ENCODE results near the gene SHROOM1. TPM values are rescaled to one million over a fixed set of nuclear protein-coding genes. Genes with fewer than 3 reads are reported as not detected.

SHROOM1 gene
- total and polyA plus RNA-seq, 2 of the 8 experiments (the other 6 are each of a cell fraction or from before 2014, with no cell fraction given): 3.9 to 5.2 TPM

DNA sequence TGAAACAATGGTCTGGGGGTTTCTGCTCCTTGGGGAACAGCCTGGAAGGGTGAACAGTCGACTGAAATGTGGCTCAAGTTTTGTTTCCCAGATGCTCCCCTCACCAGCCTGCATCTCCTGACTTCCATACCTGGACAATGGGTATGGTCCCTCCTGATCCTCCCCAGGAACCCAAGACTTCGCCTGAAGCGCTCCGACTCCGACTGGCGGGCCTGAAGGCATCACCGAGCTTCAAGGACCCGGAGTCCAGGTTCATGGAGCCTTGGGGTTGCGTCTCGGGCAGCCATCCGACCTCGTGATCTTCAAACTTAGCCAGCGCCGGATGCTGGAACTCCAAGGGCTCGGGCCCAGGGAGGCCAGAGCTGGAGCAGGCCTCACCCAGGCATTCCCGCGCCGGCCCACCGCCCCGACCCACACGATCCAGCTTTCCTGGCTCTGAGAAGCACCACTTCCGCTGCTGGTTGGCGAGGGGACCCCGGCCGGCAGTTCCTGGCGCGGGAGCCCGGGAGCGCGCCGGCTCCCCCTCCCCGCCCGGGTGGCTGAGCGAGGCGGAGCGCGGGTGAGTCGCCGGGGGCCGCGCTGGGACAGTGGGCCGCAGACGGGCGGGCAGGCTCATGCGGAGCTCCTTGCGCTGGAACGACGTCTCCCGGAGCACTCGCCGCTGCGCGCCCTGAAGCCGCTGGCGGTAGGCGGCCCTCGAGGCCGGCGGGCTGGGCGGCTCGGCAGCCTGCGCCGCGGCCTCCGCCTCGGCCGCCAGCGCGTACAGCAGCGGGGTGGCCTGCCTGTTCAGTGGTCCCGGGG is 5.2 kb downstream of the SHROOM1 start:
- H3K23me2 ChIP-seq (ENCODE audit: low read depth, low read length): peaks cover 12% of the 10 kb centered on the region; the same call in 1 of the 2 replicates
- H4K91ac ChIP-seq (replicated peaks; ENCODE audit: insufficient read length, low read length): peak overlapping the region; percentile 25
- H3K27me3 ChIP-seq (replicated peaks in 1 of 4; ENCODE audit: control insufficient read depth in 3 of 4, extremely low read depth in 1 of 4, insufficient read depth in 3 of 4, low read length in 3 of 4): peaks cover 29 to 74% (median 61%) of the 10 kb centered on the region in 4 experiments
- H3K9ac ChIP-seq (replicated peaks in 1 of 4; ENCODE audit: extremely low read depth in 1 of 4, low read depth in 3 of 4, low read length in 3 of 4): peak overlapping the region in 3 of 4 experiments; percentile 13 to 53 (median 33); a peak in 5 of 7 replicates
- H3K79me2 ChIP-seq (ENCODE audit: control insufficient read depth in 1 of 2, insufficient read depth in 2 of 2, low read length in 2 of 2): no peaks in the 10 kb centered on the region
- H3K23ac ChIP-seq (ENCODE audit: insufficient read length): no peak overlapping the region
- no peaks in the 10 kb centered on the region for H3K9me3 ChIP-seq (ENCODE audit: insufficient read depth in 2 of 2, low read depth in 1 of 2, low read length in 1 of 2)
- peaks cover 0 to 23% (median 19%) of the 10 kb centered on the region in 4 experiments; a peak in 6 of 7 replicates for H3K4me1 ChIP-seq (replicated peaks in 1 of 4; ENCODE audit: control insufficient read depth in 3 of 4, insufficient read depth in 4 of 4, low read length in 3 of 4)
- H3K4me2 ChIP-seq (ENCODE audit: insufficient read depth in 1 of 2, low read depth in 2 of 2, low read length in 2 of 2): peak overlapping the region; percentile 74
- no peak overlapping the region for H2BK5ac ChIP-seq (ENCODE audit: low read depth, low read length)
- H3K18ac ChIP-seq (ENCODE audit: extremely low read depth, low read length): peak overlapping the region; percentile 28; the same call in 1 of the 2 replicates
- peak overlapping the region; percentile 30 to 60 (median 40) for H3K4me3 ChIP-seq (ENCODE audit: extremely low read depth in 1 of 4, insufficient read depth in 2 of 4, low read depth in 3 of 4, low read length in 4 of 4)
- H3K4ac ChIP-seq (replicated peaks; ENCODE audit: insufficient read length, low read depth, low read length): peak overlapping the region; percentile 36
- ChIA-PET CTCF (ENCODE audit: partially characterized antibody) (interaction anchor here (0.8 to 25.6 kb wide), 11 partner anchors 10 to 645 kb away, joined by 3 to 465 read pairs (median 4); partner anchors contain the start of genes CCNI2, GDF9, HSPA4 and LEAP2), POLR2A (ENCODE audit: partially characterized antibody) (interaction anchor here (0.7 to 5.7 kb wide), 11 partner anchors 11 to 226 kb away, joined by 3 to 32 read pairs (median 5); partner anchors contain the start of genes AFF4, GDF9, HSPA4 and KIF3A)
- peak overlapping the region; percentile 35; the same call in 1 of the 2 replicates for H2AFZ ChIP-seq (ENCODE audit: low read length)
- H2BK20ac ChIP-seq (ENCODE audit: low read length): 0 out of 2 replicates have a peak overlapping the region, but pooled peaks have one; percentile 48
- H2BK120ac ChIP-seq (replicated peaks; ENCODE audit: low read depth, low read length): peak overlapping the region; percentile 33
- no peak overlapping the region for H4K5ac ChIP-seq (ENCODE audit: insufficient read length, low read depth, low read length)
- H2AK5ac ChIP-seq (ENCODE audit: low read depth, low read length): no peak overlapping the region
- no peaks in the 10 kb centered on the region for H3K36me3 ChIP-seq (ENCODE audit: control insufficient read depth in 2 of 4, insufficient read depth in 4 of 4, low read length in 3 of 4)
- H4K8ac ChIP-seq (ENCODE audit: extremely low read depth, insufficient read depth, low read length): peak overlapping the region; percentile 53; the same call in 1 of the 2 replicates
- H3K14ac ChIP-seq (ENCODE audit: insufficient read length): no peak overlapping the region
- no peaks in the 10 kb centered on the region for H4K20me1 ChIP-seq (replicated peaks in 1 of 2; ENCODE audit: control insufficient read depth in 1 of 2, insufficient read depth in 2 of 2, low read length in 2 of 2)
- 0 out of 2 replicates have a peak overlapping the region, but pooled peaks have one; percentile 52 for H2BK12ac ChIP-seq (ENCODE audit: low read depth, low read length)
- no peaks in the 10 kb centered on the region for H3K79me1 ChIP-seq (ENCODE audit: low read depth, low read length)
- DNase-seq (ENCODE audit: low read depth in 1 of 2, low spot score in 2 of 2) (peak in 1 of 2 experiments; percentile 80), FAIRE-seq (no peak)
- H2BK15ac ChIP-seq (ENCODE audit: low read length): peak overlapping the region; percentile 13; the same call in 1 of the 2 replicates
- WGBS, 2 experiments (ENCODE audit: extremely low coverage in 1 of 2, insufficient coverage in 1 of 2, insufficient read length in 1 of 2, insufficient replicate concordance in 2 of 2, low coverage in 1 of 2, low lambda C conversion rate in 2 of 2, missing lambda C conversion rate in 1 of 2): 15% methylated on average over 69 of the region's 71 CpGs; no CpG with 5 or more reads in 1 of the 2 experiments
- no peak overlapping the region for H3K27ac ChIP-seq (ENCODE audit: low read depth, low read length)
- no peak overlapping the region for H3K56ac ChIP-seq (replicated peaks; ENCODE audit: insufficient read length, low read depth, low read length)
- TF ChIP-seq POU5F1 (IDR thresholded peaks at IDR 0.05; ENCODE audit: low read depth, low read length) (no peak), RXRA (IDR thresholded peaks at IDR 0.05; ENCODE audit: insufficient read depth, low read depth, low read length) (no peak), CHD1 (IDR thresholded peaks at IDR 0.05; ENCODE audit: low read depth, low read length) (no peak), SIN3A (conservative IDR thresholded peaks at IDR 0.05 in 1 of 2, IDR thresholded peaks at IDR 0.05 in 1 of 2; ENCODE audit: low read depth in 1 of 2, low read length in 2 of 2) (no peak), POLR2A (IDR thresholded peaks at IDR 0.05; ENCODE audit: control extremely low read depth in 1 of 2, low read depth in 2 of 2, low read length in 2 of 2) (peak in 1 of 2 experiments; percentile 36; a peak in 1 of 3 replicates), CREB1 (IDR thresholded peaks at IDR 0.05) (no peak), RBBP5 (IDR thresholded peaks at IDR 0.05; ENCODE audit: borderline replicate concordance, low read depth, low read length) (peak; percentile 94), HDAC2 (IDR thresholded peaks at IDR 0.05; ENCODE audit: borderline replicate concordance in 1 of 2, low read depth in 2 of 2, low read length in 2 of 2) (no peak), KDM4A (IDR thresholded peaks at IDR 0.05; ENCODE audit: low read depth, low read length, severe bottlenecking) (peak; percentile 91), TBP (IDR thresholded peaks at IDR 0.05; ENCODE audit: low read depth, low read length) (0 out of 2 replicates have a peak, but pooled peaks have one; percentile 10)

Data from H1 (cell line).